Gastrocnemius medialis (tissue), 4 donors: ENCODE measurements around the gene NEDD1. TPM values are rescaled to one million over a fixed set of nuclear protein-coding genes. Genes with fewer than 3 reads are reported as not detected.

Experiments
- ATAC-seq, 2 donors: fragments of 150-250 bp; one replicate each; pipeline ENCODE4 v1.9.1; 2016
- DNase-seq, 2 donors: peaks; one replicate each; pipeline ENCODE4 v3.0.0-alpha.2; 2019
- H3K27ac ChIP-seq, 4 donors: fragments of 200-600 bp; sonication (generic); 1 replicate in 1 of 4; 2 replicates in 3 of 4; pipeline ENCODE4 v1.5.1; 2016 to 2018; ENCODE audit warnings: mild to moderate bottlenecking in 2 of 4, moderate library complexity in 1 of 4
- H3K27me3 ChIP-seq, 3 donors: fragments of 200-600 bp; sonication (generic) in 2 of 3; 1 replicate in 1 of 3; 2 replicates in 2 of 3; pipeline versions ENCODE4 v1.5.1 to v1.6.0; 2016 to 2019; ENCODE audit warnings: mild to moderate bottlenecking in 1 of 3, moderate library complexity in 1 of 3
- H3K36me3 ChIP-seq, 2 donors: fragments of 200-600 bp; sonication (generic) in 1 of 2; one replicate each; pipeline ENCODE4 v1.5.1; 2017 to 2018
- H3K4me1 ChIP-seq, 2 donors: fragments of 200-600 bp; sonication (generic) in 1 of 2; one replicate each; pipeline ENCODE4 v1.5.1; 2016 to 2017; ENCODE audit warnings: mild to moderate bottlenecking in 2 of 2
- H3K4me3 ChIP-seq, 4 donors: fragments of 200-600 bp; sonication (generic) in 3 of 4; 1 replicate in 1 of 4; 2 replicates in 3 of 4; pipeline ENCODE4 v1.5.1; 2016 to 2019; ENCODE audit warnings: mild to moderate bottlenecking in 2 of 4
- H3K9me3 ChIP-seq, 3 donors: fragments of 200-600 bp; sonication (generic) in 2 of 3; 1 replicate in 1 of 3; 2 replicates in 2 of 3; pipeline ENCODE4 v1.5.1; 2016 to 2019
- POLR2A ChIP-seq, 2 donors: fragments of 450-650 bp; IDR thresholded peaks; one replicate each; pipeline ENCODE4 v1.6.1; 2017; ENCODE audit warnings: antibody characterized with exemption in 2 of 2, mild to moderate bottlenecking in 2 of 2, moderate library complexity in 2 of 2
- in situ Hi-C, 4 donors: fragments of 200-750 bp; cut with MboI; loops; one replicate each; pipeline versions ENCODE4 v1.15.0 to v1.8.0; 2017; ENCODE audit warnings: low sequenced_read_pairs in 4 of 4
- intact Hi-C: fragments of 100-400 bp; cut with DNase I; formaldehyde crosslinking; loops from one replicate; pipeline ENCODE4 v1.15.1; 2023; ENCODE audit warnings: low total_unique reads
- total RNA-seq, 4 donors: library from RNA; depleted of rRNA; stranded (reverse); fragments of >200 nt; gene quantifications; one replicate each; pipeline versions ENCODE4 v1.1.0 to v1.2.3, GENCODE V29; 2016
- TF ChIP-seq, protein P1 (sequence below), 5 experiments: fragments of 450-650 bp in 3 of 5; fragments of 200-600 bp in 2 of 5; sonication (generic) in 2 of 5; IDR thresholded peaks in 4 of 5; conservative IDR thresholded peaks in 1 of 5; 1 replicate in 4 of 5; 2 replicates in 1 of 5; pipeline ENCODE4 v1.5.1; 2016 to 2019; ENCODE audit warnings: antibody characterized with exemption in 5 of 5, mild to moderate bottlenecking in 3 of 5, moderate library complexity in 3 of 5

NEDD1 gene
- total RNA-seq, 4 donors from 2014 or later: 15.1 to 29.4 (median 22.1) TPM

DNA sequence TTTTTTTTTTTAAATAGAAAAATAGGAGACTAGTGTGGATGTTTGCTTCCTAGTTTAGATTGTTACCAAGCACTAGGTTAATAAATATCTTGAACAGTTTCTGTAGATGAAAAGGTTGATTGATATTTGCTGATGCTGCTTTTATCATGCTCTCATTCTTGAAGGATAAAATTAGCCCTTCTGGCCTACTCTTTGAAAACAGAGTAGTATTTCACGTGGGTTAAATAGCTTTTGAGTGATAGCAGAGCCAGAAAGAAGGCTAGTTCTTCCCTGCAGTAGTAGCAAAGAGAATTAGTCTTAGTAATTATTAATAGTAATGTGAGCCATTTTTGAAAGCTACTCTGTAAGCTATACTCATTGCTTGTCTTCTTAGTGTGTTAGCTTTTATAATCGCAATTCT is 5.2 kb downstream of the NEDD1 start:
- peak overlapping the region in 3 of 4 donors; percentile 30 to 58 (median 52) for H3K27ac ChIP-seq
- ATAC-seq (peak; percentile 73 to 77), DNase-seq (no peak)
- H3K36me3 ChIP-seq: no peaks in the 10 kb centered on the region
- intact Hi-C loops: loop anchor here (10.0 kb wide), 1 partner anchor 877 kb away; the partner anchor contains the start of gene LTA4H
- in situ Hi-C loops: no loop called here
- no peaks in the 10 kb centered on the region for H3K27me3 ChIP-seq
- peaks cover 40 to 44% of the 10 kb centered on the region in 2 donors for H3K4me1 ChIP-seq
- TF ChIP-seq POLR2A (IDR thresholded peaks at IDR 0.05): no peak
- TF ChIP-seq, protein P1, sequence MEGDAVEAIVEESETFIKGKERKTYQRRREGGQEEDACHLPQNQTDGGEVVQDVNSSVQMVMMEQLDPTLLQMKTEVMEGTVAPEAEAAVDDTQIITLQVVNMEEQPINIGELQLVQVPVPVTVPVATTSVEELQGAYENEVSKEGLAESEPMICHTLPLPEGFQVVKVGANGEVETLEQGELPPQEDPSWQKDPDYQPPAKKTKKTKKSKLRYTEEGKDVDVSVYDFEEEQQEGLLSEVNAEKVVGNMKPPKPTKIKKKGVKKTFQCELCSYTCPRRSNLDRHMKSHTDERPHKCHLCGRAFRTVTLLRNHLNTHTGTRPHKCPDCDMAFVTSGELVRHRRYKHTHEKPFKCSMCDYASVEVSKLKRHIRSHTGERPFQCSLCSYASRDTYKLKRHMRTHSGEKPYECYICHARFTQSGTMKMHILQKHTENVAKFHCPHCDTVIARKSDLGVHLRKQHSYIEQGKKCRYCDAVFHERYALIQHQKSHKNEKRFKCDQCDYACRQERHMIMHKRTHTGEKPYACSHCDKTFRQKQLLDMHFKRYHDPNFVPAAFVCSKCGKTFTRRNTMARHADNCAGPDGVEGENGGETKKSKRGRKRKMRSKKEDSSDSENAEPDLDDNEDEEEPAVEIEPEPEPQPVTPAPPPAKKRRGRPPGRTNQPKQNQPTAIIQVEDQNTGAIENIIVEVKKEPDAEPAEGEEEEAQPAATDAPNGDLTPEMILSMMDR (IDR thresholded peaks at IDR 0.05 in 4 of 5, conservative IDR thresholded peaks at IDR 0.05 in 1 of 5): no peak
- no peak overlapping the region for H3K4me3 ChIP-seq
- H3K9me3 ChIP-seq: no peaks in the 10 kb centered on the region

DNA sequence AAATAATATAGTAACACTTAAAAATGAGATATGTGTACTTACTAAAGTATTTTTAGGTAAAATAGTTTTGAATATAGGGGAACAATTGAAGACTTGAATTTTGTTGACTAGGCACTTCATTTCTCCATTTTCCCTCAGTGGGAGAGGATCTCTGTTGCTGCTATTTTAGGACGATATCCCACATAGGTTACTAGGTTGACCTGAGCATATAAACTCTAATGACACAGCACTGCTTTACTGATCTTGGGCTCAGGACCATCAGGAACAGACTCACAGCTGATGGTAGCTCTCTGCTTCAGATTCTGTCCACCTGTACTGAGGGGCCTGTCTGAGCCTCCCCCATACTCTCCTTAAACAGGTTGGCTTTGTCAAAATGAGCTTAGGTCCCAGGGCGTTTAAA is 5.9 kb downstream of the NEDD1 start:
- peak overlapping the region in 3 of 4 donors; percentile 28 to 52 (median 30) for H3K27ac ChIP-seq
- intact Hi-C loops: loop anchor here (10.0 kb wide), 1 partner anchor 878 kb away; the partner anchor contains the start of gene LTA4H

DNA sequence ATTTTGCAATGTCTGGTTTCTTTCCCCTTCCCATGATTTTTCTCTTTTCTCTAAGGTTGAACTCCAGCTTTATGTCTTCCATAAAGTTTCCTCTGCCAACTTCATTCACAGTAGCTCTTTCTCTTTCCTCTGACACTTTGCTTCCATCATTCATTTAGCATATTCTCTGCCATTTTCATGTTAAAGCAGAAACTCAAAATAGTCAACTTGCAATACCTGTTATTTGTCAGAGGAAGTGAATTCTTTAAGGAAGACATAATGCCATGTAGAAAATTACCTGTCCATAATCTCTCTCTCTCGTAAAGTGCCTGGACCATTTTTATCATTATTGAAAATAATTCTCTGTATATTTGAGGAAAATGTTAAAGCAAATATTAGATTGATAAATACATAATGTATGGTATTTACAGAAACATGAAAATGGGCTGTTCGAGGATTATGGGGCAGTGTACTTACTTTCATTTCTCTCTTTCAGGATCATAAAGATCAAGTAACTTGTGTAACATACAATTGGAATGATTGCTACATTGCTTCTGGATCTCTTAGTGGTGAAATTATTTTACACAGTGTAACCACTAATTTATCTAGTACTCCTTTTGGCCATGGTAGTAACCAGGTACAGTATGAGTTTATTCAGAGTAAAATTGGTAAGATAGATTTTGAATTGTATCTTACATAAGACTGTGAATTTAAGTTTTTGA is 12.6 kb downstream of the NEDD1 start:
- H3K9me3 ChIP-seq: no peaks in the 10 kb centered on the region
- intact Hi-C loops: loop anchor here (10.0 kb wide), 1 partner anchor 885 kb away; the partner anchor contains the start of gene LTA4H
- DNase-seq (no peak), ATAC-seq (no peak)
- in situ Hi-C loops: no loop called here
- H3K4me1 ChIP-seq: no peaks in the 10 kb centered on the region
- TF ChIP-seq POLR2A (IDR thresholded peaks at IDR 0.05): no peak
- H3K4me3 ChIP-seq: no peak overlapping the region
- peaks cover 0 to 11% of the 10 kb centered on the region in 2 donors for H3K36me3 ChIP-seq
- no peaks in the 10 kb centered on the region for H3K27me3 ChIP-seq
- no peak overlapping the region for H3K27ac ChIP-seq

More for the DNA sequence above, 5.9 kb downstream of the NEDD1 start:
- DNase-seq (no peak), ATAC-seq (no peak)
- Histone ChIP-seq H3K9me3 (no peaks in the 10 kb centered on the region), H3K4me1 (peaks cover 39 to 40% of the 10 kb centered on the region in 2 donors), H3K36me3 (no peaks in the 10 kb centered on the region), H3K4me3 (no peak overlapping the region), H3K27me3 (no peaks in the 10 kb centered on the region)
- in situ Hi-C loops: no loop called here
- no peak for TF ChIP-seq POLR2A (IDR thresholded peaks at IDR 0.05)
- TF ChIP-seq, protein P1 (IDR thresholded peaks at IDR 0.05 in 4 of 5, conservative IDR thresholded peaks at IDR 0.05 in 1 of 5): no peak

DNA sequence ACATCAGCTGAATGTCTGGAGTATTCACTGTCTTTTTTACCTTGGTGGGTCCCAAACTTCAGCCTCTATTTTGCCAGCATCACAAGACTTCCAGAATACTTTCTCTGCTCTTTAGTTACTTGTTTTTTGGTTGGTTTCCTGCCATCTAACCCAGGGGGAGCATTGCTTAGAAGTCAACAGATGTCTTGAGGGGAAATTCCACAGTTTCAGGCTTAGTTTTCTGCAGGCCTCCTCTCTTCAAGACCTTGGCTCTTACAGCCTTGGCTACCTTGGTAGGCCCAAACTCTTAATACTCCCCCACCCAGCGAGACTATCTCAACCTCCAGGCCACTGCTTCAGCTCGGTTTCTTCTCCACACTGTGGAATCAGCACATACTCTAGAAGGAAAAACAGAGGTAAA is 41.7 kb downstream of the NEDD1 start:
- Histone ChIP-seq H3K4me1 (no peaks in the 10 kb centered on the region), H3K36me3 (peaks cover 0 to 27% of the 10 kb centered on the region in 2 donors), H3K27ac (no peak overlapping the region), H3K4me3 (no peak overlapping the region), H3K27me3 (no peaks in the 10 kb centered on the region), H3K9me3 (no peaks in the 10 kb centered on the region)
- TF ChIP-seq POLR2A (IDR thresholded peaks at IDR 0.05): no peak
- TF ChIP-seq, protein P1 (IDR thresholded peaks at IDR 0.05 in 4 of 5, conservative IDR thresholded peaks at IDR 0.05 in 1 of 5): no peak
- in situ Hi-C loops (no loop called here), intact Hi-C loops (no loop called here)
- no peak for ATAC-seq
- no peak for DNase-seq

DNA sequence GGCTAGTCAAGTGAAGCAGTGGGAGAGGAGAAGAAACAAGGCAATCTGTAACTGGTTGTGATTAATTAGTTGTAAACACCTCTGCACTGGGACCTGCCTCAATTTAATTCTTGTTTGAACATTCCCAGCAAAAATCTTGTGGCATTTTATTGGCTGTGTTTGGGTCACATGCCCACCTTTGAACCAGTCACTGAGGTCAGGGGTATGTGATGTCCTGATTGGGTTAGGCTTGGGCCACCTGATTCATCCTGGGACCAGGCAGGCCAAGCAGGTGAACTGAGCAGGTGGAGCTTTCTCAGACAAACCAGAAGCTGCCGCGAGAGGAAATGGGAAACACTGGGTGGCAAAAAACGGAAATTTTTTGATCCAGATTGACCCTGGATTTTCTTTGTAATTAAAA is 72.5 kb downstream of the NEDD1 start:
- Histone ChIP-seq H3K4me1 (no peaks in the 10 kb centered on the region), H3K36me3 (no peaks in the 10 kb centered on the region), H3K27me3 (no peaks in the 10 kb centered on the region), H3K27ac (no peak overlapping the region), H3K9me3 (no peaks in the 10 kb centered on the region), H3K4me3 (no peak overlapping the region)
- no peak for TF ChIP-seq POLR2A (IDR thresholded peaks at IDR 0.05)
- TF ChIP-seq, protein P1 (IDR thresholded peaks at IDR 0.05 in 4 of 5, conservative IDR thresholded peaks at IDR 0.05 in 1 of 5): no peak
- no peak for DNase-seq
- intact Hi-C loops (no loop called here), in situ Hi-C loops (loop anchor here in 2 of 4 donors (25.0 kb wide), 2 partner anchors 392 to 1408 kb away; no protein-coding TSS in a partner anchor)
- ATAC-seq: no peak
